HG03066 (cell line): ENCODE measurements around the gene TSHZ1.

ENCODE experiments used
- ATAC-seq: cut with Tn5 transposase; IDR thresholded peaks from one replicate; pipeline ENCODE4 v1.9.1; 2021; ENCODE audit warnings: low read depth; ENCODE audit not compliant: unreplicated experiment

Gene TSHZ1

GRCh38 chr18:75336767-75337166 is 126.2 kb downstream of the TSHZ1 start:
- no peak for ATAC-seq

- no peak for ATAC-seq
These were observed 126.8 kb downstream of the TSHZ1 start for GRCh38 chr18:75337348-75337747.

- ATAC-seq: no peak
These were observed 128.0 kb downstream of the TSHZ1 start for GRCh38 chr18:75338631-75339030.
